ENCODE results near the gene STAP1. TPM values are rescaled to one million over a fixed set of nuclear protein-coding genes. Genes with fewer than 3 reads are reported as not detected.

Gene STAP1
- total RNA-seq, 1 experiment from 2014 or later, result not detected

DNA sequence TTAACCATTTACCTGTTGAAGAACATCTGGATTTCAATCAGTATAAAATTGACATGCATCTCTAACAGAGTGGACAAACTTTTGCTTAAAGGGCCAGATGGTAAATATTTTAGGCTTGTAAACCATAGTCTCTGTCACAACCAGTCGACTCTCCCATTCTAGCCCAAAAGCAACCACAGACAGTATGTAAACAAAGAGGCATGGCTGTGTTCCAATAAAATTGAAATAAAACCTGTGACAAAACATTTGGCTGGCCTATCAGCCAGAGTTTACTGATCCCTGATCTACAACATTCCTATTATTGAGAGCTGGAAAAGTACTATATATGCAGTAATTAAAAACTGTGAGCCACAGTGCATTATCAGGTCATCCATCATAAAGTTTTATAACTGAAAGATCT is 16.5 kb upstream of the STAP1 start:
- Histone ChIP-seq H3K23ac (ENCODE audit: insufficient read length, low read depth, low read length) (no peak overlapping the region), H3K14ac (ENCODE audit: insufficient read depth, low read length) (no peak overlapping the region), H3T11ph (ENCODE audit: low read length) (no peak overlapping the region), H4K91ac (ENCODE audit: insufficient read length, low read depth, low read length) (no peak overlapping the region), H3K4me2 (ENCODE audit: insufficient read depth, insufficient read length, low read length) (no peak overlapping the region), H3K27ac (ENCODE audit: insufficient read length, low read depth, low read length) (no peak overlapping the region), H2BK5ac (ENCODE audit: insufficient read length, low read length) (no peak overlapping the region), H3K9ac (ENCODE audit: extremely low read depth, insufficient read length, low read length) (no peak overlapping the region), H2AK5ac (ENCODE audit: insufficient read length, low read length) (no peak overlapping the region), H3K56ac (ENCODE audit: insufficient read length, low read depth, low read length) (no peak overlapping the region), H3K79me2 (ENCODE audit: insufficient read depth, low read length) (no peaks in the 10 kb centered on the region; the same call in 1 of the 2 replicates), H3K79me1 (ENCODE audit: insufficient read depth, low read depth, low read length, poor library complexity, severe bottlenecking) (no peaks in the 10 kb centered on the region), H3K4ac (ENCODE audit: low read depth, low read length) (no peak overlapping the region), H3K18ac (ENCODE audit: insufficient read length, low read depth, low read length) (no peak overlapping the region), H2BK12ac (ENCODE audit: insufficient read length, low read depth, low read length) (no peak overlapping the region), H3K23me2 (ENCODE audit: insufficient read length, low read depth, low read length, poor library complexity, severe bottlenecking) (peaks cover 3% of the 10 kb centered on the region), H2BK15ac (ENCODE audit: low read depth, low read length) (no peak overlapping the region), H4K20me1 (ENCODE audit: control insufficient read depth, insufficient read depth, insufficient read length) (no peaks in the 10 kb centered on the region), H3K9me3 (ENCODE audit: control insufficient read depth, low read depth, low read length) (no peaks in the 10 kb centered on the region), H3K27me3 (ENCODE audit: insufficient read depth, low read length) (no peaks in the 10 kb centered on the region), H2BK20ac (ENCODE audit: low read depth, low read length, poor library complexity, severe bottlenecking) (no peak overlapping the region), H4K8ac (replicated peaks; ENCODE audit: insufficient read length, low read depth, low read length) (no peak overlapping the region), H3K4me1 (ENCODE audit: insufficient read depth, low read length) (no peaks in the 10 kb centered on the region), H4K5ac (ENCODE audit: insufficient read length, low read depth, low read length) (no peak overlapping the region), H2BK120ac (ENCODE audit: low read depth, low read length, poor library complexity, severe bottlenecking) (no peak overlapping the region), H2AFZ (ENCODE audit: low read length) (no peak overlapping the region)
- Mint-ChIP-seq H3K27ac (no peak overlapping the region), H3K36me3 (ENCODE audit: insufficient read depth in 1 of 3, low read depth in 3 of 3) (peaks cover 10 to 49% (median 33%) of the 10 kb centered on the region in 3 experiments; a peak in 5 of 7 replicates), H3K9me3 (no peaks in the 10 kb centered on the region), H3K27me3 (ENCODE audit: low read depth) (no peaks in the 10 kb centered on the region), H3K4me1 (peaks cover 8 to 10% of the 10 kb centered on the region in 2 experiments), H3K4me3 (no peak overlapping the region)
- TF ChIP-seq, protein P1, sequence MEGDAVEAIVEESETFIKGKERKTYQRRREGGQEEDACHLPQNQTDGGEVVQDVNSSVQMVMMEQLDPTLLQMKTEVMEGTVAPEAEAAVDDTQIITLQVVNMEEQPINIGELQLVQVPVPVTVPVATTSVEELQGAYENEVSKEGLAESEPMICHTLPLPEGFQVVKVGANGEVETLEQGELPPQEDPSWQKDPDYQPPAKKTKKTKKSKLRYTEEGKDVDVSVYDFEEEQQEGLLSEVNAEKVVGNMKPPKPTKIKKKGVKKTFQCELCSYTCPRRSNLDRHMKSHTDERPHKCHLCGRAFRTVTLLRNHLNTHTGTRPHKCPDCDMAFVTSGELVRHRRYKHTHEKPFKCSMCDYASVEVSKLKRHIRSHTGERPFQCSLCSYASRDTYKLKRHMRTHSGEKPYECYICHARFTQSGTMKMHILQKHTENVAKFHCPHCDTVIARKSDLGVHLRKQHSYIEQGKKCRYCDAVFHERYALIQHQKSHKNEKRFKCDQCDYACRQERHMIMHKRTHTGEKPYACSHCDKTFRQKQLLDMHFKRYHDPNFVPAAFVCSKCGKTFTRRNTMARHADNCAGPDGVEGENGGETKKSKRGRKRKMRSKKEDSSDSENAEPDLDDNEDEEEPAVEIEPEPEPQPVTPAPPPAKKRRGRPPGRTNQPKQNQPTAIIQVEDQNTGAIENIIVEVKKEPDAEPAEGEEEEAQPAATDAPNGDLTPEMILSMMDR (conservative IDR thresholded peaks at IDR 0.05), result no peak
- no CpG with 5 or more reads among the region's 1 CpG for WGBS (ENCODE audit: extremely low coverage, insufficient read length, low lambda C conversion rate)
- DNase-seq, result no peak
